Ishikawa (cell line): ENCODE measurements around the gene EFHC2.

Experiments used
- CEBPB ChIP-seq: IDR thresholded peaks from 2 replicates; pipeline ENCODE4 v1.6.1; 2012
- CREB1 ChIP-seq: IDR thresholded peaks from 2 replicates; pipeline ENCODE4 v1.6.1; 2012; ENCODE audit warnings: low read depth
- EGR1 ChIP-seq: IDR thresholded peaks from 2 replicates; pipeline ENCODE4 v1.6.1; 2012
- EP300 ChIP-seq: IDR thresholded peaks from 2 replicates; pipeline ENCODE4 v1.6.1; 2012; ENCODE audit warnings: borderline replicate concordance
- FOXM1 ChIP-seq: IDR thresholded peaks from 2 replicates; pipeline ENCODE4 v1.6.1; 2012; ENCODE audit warnings: low read depth, borderline replicate concordance
- NFIC ChIP-seq: IDR thresholded peaks from 2 replicates; pipeline ENCODE4 v1.6.1; 2012
- RAD21 ChIP-seq: IDR thresholded peaks from 2 replicates; pipeline ENCODE4 v1.6.1; 2012; ENCODE audit warnings: low read depth
- TAF1 ChIP-seq: IDR thresholded peaks from 2 replicates; pipeline ENCODE4 v1.6.1; 2012; ENCODE audit warnings: low read depth, mild to moderate bottlenecking
- TEAD4 ChIP-seq: IDR thresholded peaks from 2 replicates; pipeline ENCODE4 v1.6.1; 2012
- YY1 ChIP-seq: IDR thresholded peaks from 2 replicates; pipeline ENCODE4 v1.6.1; 2012; ENCODE audit warnings: low read depth
- ZBTB7A ChIP-seq: IDR thresholded peaks from 2 replicates; pipeline ENCODE4 v1.6.1; 2012; ENCODE audit warnings: low read depth
- TF ChIP-seq, protein P1 (sequence below): IDR thresholded peaks from 2 replicates; pipeline ENCODE4 v1.6.1; 2012
- TF ChIP-seq, protein P2 (sequence below): IDR thresholded peaks from 2 replicates; pipeline ENCODE4 v1.6.1; 2012; ENCODE audit warnings: low read depth, mild to moderate bottlenecking

DNA sequence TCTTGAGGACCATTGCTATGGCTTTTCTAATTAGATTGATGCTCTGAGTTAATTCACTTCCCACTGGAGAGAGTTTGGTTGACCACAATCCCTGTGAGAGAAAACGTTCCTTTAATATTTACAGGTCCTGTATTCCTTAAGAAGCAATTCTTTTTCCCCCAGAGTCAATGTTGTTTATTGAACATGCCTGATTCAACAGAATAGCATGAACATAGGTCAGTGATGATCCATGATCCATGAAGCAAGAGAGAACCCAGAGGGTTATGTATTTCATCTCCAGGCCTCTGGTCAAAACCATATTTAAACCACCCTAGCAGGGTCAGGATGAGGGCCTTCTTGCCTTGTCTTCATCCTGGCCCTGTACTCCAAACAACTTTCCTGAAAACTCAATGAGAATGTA, 39.4 kb upstream of the EFHC2 start:
- TF ChIP-seq ZBTB7A (no peak), CREB1 (no peak), CEBPB (no peak), RAD21 (no peak), YY1 (no peak), EP300 (no peak), NFIC (no peak), EGR1 (no peak), TAF1 (no peak), FOXM1 (no peak), TEAD4 (no peak)
- TF ChIP-seq, protein P1, sequence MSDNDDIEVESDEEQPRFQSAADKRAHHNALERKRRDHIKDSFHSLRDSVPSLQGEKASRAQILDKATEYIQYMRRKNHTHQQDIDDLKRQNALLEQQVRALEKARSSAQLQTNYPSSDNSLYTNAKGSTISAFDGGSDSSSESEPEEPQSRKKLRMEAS: no peak
- TF ChIP-seq, protein P2, sequence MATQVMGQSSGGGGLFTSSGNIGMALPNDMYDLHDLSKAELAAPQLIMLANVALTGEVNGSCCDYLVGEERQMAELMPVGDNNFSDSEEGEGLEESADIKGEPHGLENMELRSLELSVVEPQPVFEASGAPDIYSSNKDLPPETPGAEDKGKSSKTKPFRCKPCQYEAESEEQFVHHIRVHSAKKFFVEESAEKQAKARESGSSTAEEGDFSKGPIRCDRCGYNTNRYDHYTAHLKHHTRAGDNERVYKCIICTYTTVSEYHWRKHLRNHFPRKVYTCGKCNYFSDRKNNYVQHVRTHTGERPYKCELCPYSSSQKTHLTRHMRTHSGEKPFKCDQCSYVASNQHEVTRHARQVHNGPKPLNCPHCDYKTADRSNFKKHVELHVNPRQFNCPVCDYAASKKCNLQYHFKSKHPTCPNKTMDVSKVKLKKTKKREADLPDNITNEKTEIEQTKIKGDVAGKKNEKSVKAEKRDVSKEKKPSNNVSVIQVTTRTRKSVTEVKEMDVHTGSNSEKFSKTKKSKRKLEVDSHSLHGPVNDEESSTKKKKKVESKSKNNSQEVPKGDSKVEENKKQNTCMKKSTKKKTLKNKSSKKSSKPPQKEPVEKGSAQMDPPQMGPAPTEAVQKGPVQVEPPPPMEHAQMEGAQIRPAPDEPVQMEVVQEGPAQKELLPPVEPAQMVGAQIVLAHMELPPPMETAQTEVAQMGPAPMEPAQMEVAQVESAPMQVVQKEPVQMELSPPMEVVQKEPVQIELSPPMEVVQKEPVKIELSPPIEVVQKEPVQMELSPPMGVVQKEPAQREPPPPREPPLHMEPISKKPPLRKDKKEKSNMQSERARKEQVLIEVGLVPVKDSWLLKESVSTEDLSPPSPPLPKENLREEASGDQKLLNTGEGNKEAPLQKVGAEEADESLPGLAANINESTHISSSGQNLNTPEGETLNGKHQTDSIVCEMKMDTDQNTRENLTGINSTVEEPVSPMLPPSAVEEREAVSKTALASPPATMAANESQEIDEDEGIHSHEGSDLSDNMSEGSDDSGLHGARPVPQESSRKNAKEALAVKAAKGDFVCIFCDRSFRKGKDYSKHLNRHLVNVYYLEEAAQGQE: no peak
